HG02943 (cell line): ENCODE results near the gene C4A.
"Not testable (repeated sequence)": the region's sequence is repeated elsewhere in the genome, so short reads cannot be mapped to it uniquely, and the experiment has no call there.

Experiments
- ATAC-seq: cut with Tn5 transposase; IDR thresholded peaks from one replicate; pipeline ENCODE4 v1.9.1; 2021; ENCODE audit warnings: mild to moderate bottlenecking, low read depth, moderate library complexity; ENCODE audit not compliant: unreplicated experiment

Gene C4A

GRCh38 chr6:31978831-31979230 is 3.0 kb upstream of the C4A start:
- ATAC-seq: no peak

GRCh38 chr6:31979238-31979898 is 2.5 kb upstream of the C4A start:
- no peak for ATAC-seq

- ATAC-seq: not testable (repeated sequence)
Observed at GRCh38 chr6:31980195-31980876, 1.5 kb upstream of the C4A start.

- ATAC-seq: not testable (repeated sequence)
Observed at GRCh38 chr6:31980998-31981397, 859 bp upstream of the C4A start.

GRCh38 chr6:31989363-31989762 is 7.5 kb downstream of the C4A start:
- ATAC-seq: not testable (repeated sequence)

- not testable (repeated sequence) for ATAC-seq
Observed at GRCh38 chr6:31994421-31994820, 12.6 kb downstream of the C4A start.

- not testable (repeated sequence) for ATAC-seq
Observed at GRCh38 chr6:31996385-31996784, 14.5 kb downstream of the C4A start.

GRCh38 chr6:32002546-32003268 is 20.9 kb downstream of the C4A start:
- ATAC-seq: not testable (repeated sequence)

- not testable (repeated sequence) for ATAC-seq
Observed at GRCh38 chr6:32003301-32003700, 21.4 kb downstream of the C4A start.

GRCh38 chr6:32004393-32004792 is 22.5 kb downstream of the C4A start:
- ATAC-seq: not testable (repeated sequence)

GRCh38 chr6:32004864-32005537 is 23.1 kb downstream of the C4A start:
- ATAC-seq: not testable (repeated sequence)

GRCh38 chr6:32005538-32005880 is 23.7 kb downstream of the C4A start:
- ATAC-seq: not testable (repeated sequence)

GRCh38 chr6:32005991-32006529 is 24.2 kb downstream of the C4A start:
- not testable (repeated sequence) for ATAC-seq

- not testable (repeated sequence) for ATAC-seq
Observed at GRCh38 chr6:32007086-32007485, 25.2 kb downstream of the C4A start.

- ATAC-seq: not testable (repeated sequence)
Observed at GRCh38 chr6:32008037-32008436, 26.2 kb downstream of the C4A start.

GRCh38 chr6:32008616-32009015 is 26.8 kb downstream of the C4A start:
- not testable (repeated sequence) for ATAC-seq

GRCh38 chr6:32009537-32009936 is 27.7 kb downstream of the C4A start:
- not testable (repeated sequence) for ATAC-seq

GRCh38 chr6:32010856-32011530 is 29.1 kb downstream of the C4A start:
- ATAC-seq: not testable (repeated sequence)

GRCh38 chr6:32012941-32013617 is 31.2 kb downstream of the C4A start:
- ATAC-seq: not testable (repeated sequence)
